PC-9 (cell line): ENCODE data around the gene DLG4. TPM values are rescaled to one million over a fixed set of nuclear protein-coding genes. Genes with fewer than 3 reads are reported as not detected.

Source experiments
- BruUV-seq: library from RNA; stranded (reverse); fragments of 400-500 nt; replicated peaks from 2 replicates; lab custom pipeline; 2021; lab: Mats Ljungman, UMichigan
- CTCF ChIA-PET: fragments of 300-600 bp; sonication (Branson Sonifier 250); formaldehyde crosslinking; loops from one replicate; lab custom pipeline; 2022; ENCODE audit warnings: antibody characterized with exemption; lab: Charles Lee
- POLR2A ChIA-PET: fragments of 300-600 bp; sonication (Branson Sonifier 250); formaldehyde crosslinking; loops from one replicate; lab custom pipeline; 2022; ENCODE audit warnings: antibody characterized with exemption; ENCODE audit not compliant: unreplicated experiment; lab: Charles Lee
- DNase-seq, 2 experiments: peaks; one replicate each; pipeline versions ENCODE4 v3.0.0 to v3.0.0-alpha.2; 2015 to 2022; ENCODE audit warnings: mixed read lengths in 1 of 2
- H2AFZ ChIP-seq: fragments of 200-600 bp; sonication (generic); 2 replicates; pipeline ENCODE4 v1.8.1; 2017; ENCODE audit warnings: antibody characterized with exemption
- H3F3A ChIP-seq: fragments of 200-600 bp; sonication (generic); 2 replicates; pipeline ENCODE4 v1.8.1; 2017; ENCODE audit warnings: antibody characterized with exemption, mild to moderate bottlenecking, low read depth; ENCODE audit not compliant: insufficient read depth
- H3K27ac ChIP-seq: fragments of 200-600 bp; sonication (generic); 2 replicates; pipeline ENCODE4 v1.6.1; 2016; ENCODE audit warnings: mixed run types
- H3K27me3 ChIP-seq: fragments of 200-600 bp; sonication (generic); 2 replicates; pipeline ENCODE4 v1.6.1; 2016; ENCODE audit warnings: low read depth, mixed run types; ENCODE audit not compliant: insufficient read depth
- H3K36me3 ChIP-seq: fragments of 200-600 bp; sonication (generic); 2 replicates; pipeline ENCODE4 v1.6.1; 2016; ENCODE audit warnings: low read depth, mixed run types
- H3K4me1 ChIP-seq: fragments of 200-600 bp; sonication (generic); replicated peaks from 2 replicates; pipeline ENCODE4 v1.6.1; 2016; ENCODE audit warnings: mixed run types; ENCODE audit not compliant: insufficient read depth
- H3K4me2 ChIP-seq: fragments of 200-600 bp; sonication (generic); 2 replicates; pipeline ENCODE4 v1.6.1; 2017; ENCODE audit warnings: mixed run types
- H3K4me3 ChIP-seq: fragments of 200-600 bp; sonication (generic); 2 replicates; pipeline ENCODE4 v1.6.1; 2016; ENCODE audit warnings: mixed run types
- H3K79me2 ChIP-seq: fragments of 200-600 bp; sonication (generic); 2 replicates; pipeline ENCODE4 v1.6.1; 2017; ENCODE audit warnings: low read depth, mixed run types
- H3K9me2 ChIP-seq: fragments of 200-600 bp; sonication (generic); 2 replicates; pipeline ENCODE4 v1.8.1; 2017; ENCODE audit warnings: mild to moderate bottlenecking; ENCODE audit not compliant: insufficient read depth
- H3K9me3 ChIP-seq: fragments of 200-600 bp; sonication (generic); 2 replicates; pipeline ENCODE4 v1.8.1; 2016; ENCODE audit warnings: low read depth; ENCODE audit not compliant: insufficient read depth
- H4K20me1 ChIP-seq: fragments of 200-600 bp; sonication (generic); 2 replicates; pipeline ENCODE4 v1.8.1; 2017; ENCODE audit not compliant: insufficient read depth
- CTCF ChIP-seq: fragments of 200-600 bp; sonication (generic); conservative IDR thresholded peaks from 2 replicates; pipeline ENCODE4 v1.6.1; 2017; ENCODE audit warnings: mixed run types, antibody characterized with exemption, mild to moderate bottlenecking, moderate library complexity
- EZH2 ChIP-seq: fragments of 200-600 bp; sonication (generic); IDR thresholded peaks from 2 replicates; pipeline ENCODE4 v1.8.0; 2017; ENCODE audit warnings: antibody characterized with exemption, low read depth
- intact Hi-C: fragments of 100-400 bp; cut with micrococcal nuclease; formaldehyde crosslinking; loops from one replicate; pipeline ENCODE4 v1.10.0; 2022; ENCODE audit not compliant: unreplicated experiment
- total RNA-seq: library from RNA; stranded (reverse); gene quantifications from 2 replicates; pipeline ENCODE4 v1.2.3, GENCODE V29; 2021

DLG4 gene
- total RNA-seq, 1 experiment from 2014 or later, result 32.8 TPM

- DNase-seq, result no peak
- Histone ChIP-seq H3K9me2 (no peaks in the 10 kb centered on the region), H3K27me3 (peaks cover 16% of the 10 kb centered on the region; the same call in 1 of the 2 replicates), H3K4me1 (no peaks in the 10 kb centered on the region), H3K4me3 (no peak overlapping the region), H4K20me1 (no peaks in the 10 kb centered on the region), H3K79me2 (no peaks in the 10 kb centered on the region), H3K9me3 (no peaks in the 10 kb centered on the region), H2AFZ (no peak overlapping the region), H3F3A (peaks cover 5% of the 10 kb centered on the region; the same call in 1 of the 2 replicates), H3K36me3 (no peaks in the 10 kb centered on the region), H3K27ac (no peak overlapping the region), H3K4me2 (no peak overlapping the region)
- intact Hi-C loops, result no loop called here
- CTCF ChIA-PET, result no interaction called here
- POLR2A ChIA-PET, result interaction anchor here (0.6 kb wide), 1 partner anchor 112 kb away, joined by 5 read pairs; the partner anchor contains the start of gene SLC16A11
- BruUV-seq, result no TSS peak
- no peak for TF ChIP-seq EZH2
- no peak for TF ChIP-seq CTCF
These were observed 63.2 kb downstream of the DLG4 start for GRCh38 chr17:7156342-7156940.

GRCh38 chr17:7147772-7148171 lies 71.9 kb downstream of the DLG4 start:
- BruUV-seq, result no TSS peak
- Histone ChIP-seq H3K4me3 (no peak overlapping the region), H3K36me3 (no peaks in the 10 kb centered on the region), H4K20me1 (no peaks in the 10 kb centered on the region), H3K27me3 (no peaks in the 10 kb centered on the region), H3K4me2 (no peak overlapping the region), H3K9me2 (no peaks in the 10 kb centered on the region), H3K4me1 (peaks cover 3% of the 10 kb centered on the region), H3K9me3 (no peaks in the 10 kb centered on the region), H3K27ac (no peak overlapping the region), H2AFZ (no peak overlapping the region), H3K79me2 (no peaks in the 10 kb centered on the region), H3F3A (no peaks in the 10 kb centered on the region)
- no peak for DNase-seq
- TF ChIP-seq EZH2 (no peak), CTCF (no peak)
- intact Hi-C loops, result no loop called here
- ChIA-PET CTCF (no interaction called here), POLR2A (no interaction called here)

GRCh38 chr17:7146115-7146514 lies 73.5 kb downstream of the DLG4 start:
- intact Hi-C loops, result no loop called here
- DNase-seq, result no peak
- no peaks in the 10 kb centered on the region for H3K9me3 ChIP-seq
- H3K27me3 ChIP-seq, result no peaks in the 10 kb centered on the region
- no peaks in the 10 kb centered on the region for H3K36me3 ChIP-seq
- H3K4me3 ChIP-seq, result no peak overlapping the region
- H3K9me2 ChIP-seq, result no peaks in the 10 kb centered on the region
- no TSS peak for BruUV-seq
- H3K4me1 ChIP-seq, result peaks cover 19% of the 10 kb centered on the region
- no peak overlapping the region for H3K27ac ChIP-seq
- POLR2A ChIA-PET, result no interaction called here
- TF ChIP-seq CTCF (no peak), EZH2 (no peak)
- H3K79me2 ChIP-seq, result no peaks in the 10 kb centered on the region
- no peaks in the 10 kb centered on the region for H4K20me1 ChIP-seq
- CTCF ChIA-PET, result interaction anchor here (0.6 to 0.7 kb wide), 6 partner anchors 19 to 502 kb away, joined by 7 to 19 read pairs (median 12); no protein-coding TSS in a partner anchor
- no peak overlapping the region for H2AFZ ChIP-seq
- H3F3A ChIP-seq, result peaks cover 11% of the 10 kb centered on the region; the same call in 1 of the 2 replicates
- H3K4me2 ChIP-seq, result no peak overlapping the region
